Embryonic facial prominence (tissue), 1 donor: ENCODE results near the gene CD37.
"Not testable (repeated sequence)": the region's sequence is repeated elsewhere in the genome, so short reads cannot be mapped to it uniquely, and the experiment has no call there.

Experiments
- DNase-seq: peaks from one replicate; pipeline ENCODE4 v3.0.0-alpha.2; 2016; ENCODE audit errors: extremely low spot score

The CD37 gene

GRCh38 chr19:49347191-49347590, 12.0 kb downstream of the CD37 start:
- DNase-seq: no peak

- DNase-seq: no peak
Measured at GRCh38 chr19:49347835-49348234, 12.6 kb downstream of the CD37 start.

GRCh38 chr19:49348305-49349189, 13.3 kb downstream of the CD37 start:
- DNase-seq: no peak

- no peak for DNase-seq
Measured at GRCh38 chr19:49349567-49349966, 14.4 kb downstream of the CD37 start.

GRCh38 chr19:49355909-49356353, 20.7 kb downstream of the CD37 start:
- no peak for DNase-seq

GRCh38 chr19:49356382-49356781, 21.2 kb downstream of the CD37 start:
- DNase-seq: no peak

GRCh38 chr19:49357186-49357585, 22.0 kb downstream of the CD37 start:
- no peak for DNase-seq

- DNase-seq: no peak
Measured at GRCh38 chr19:49359851-49360820, 24.9 kb downstream of the CD37 start.

GRCh38 chr19:49361438-49362047, 26.3 kb downstream of the CD37 start:
- peak; percentile 86 for DNase-seq

- DNase-seq: peak; percentile 69
Measured at GRCh38 chr19:49362048-49362928, 27.1 kb downstream of the CD37 start, which contains the start of gene TEAD2. TEAD2 (minus strand) TSS chr19:49362416; CDS start chr19:49360075, 2,341 bp downstream.

GRCh38 chr19:49362929-49363267, 27.7 kb downstream of the CD37 start:
- peak; percentile 69 for DNase-seq

- peak; percentile 85 for DNase-seq
Measured at GRCh38 chr19:49363268-49364082, 28.3 kb downstream of the CD37 start, which contains the start of gene DKKL1. DKKL1 (plus strand) TSS chr19:49363877; CDS start chr19:49363999, 122 bp downstream.

- no peak for DNase-seq
Measured at GRCh38 chr19:49364083-49364737, 29.0 kb downstream of the CD37 start.

- DNase-seq: no peak
Measured at GRCh38 chr19:49366110-49366509, 30.9 kb downstream of the CD37 start.

- DNase-seq: no peak
Measured at GRCh38 chr19:49368711-49369358, 33.6 kb downstream of the CD37 start.

- DNase-seq: no peak
Measured at GRCh38 chr19:49371184-49371583, 36.0 kb downstream of the CD37 start.

- DNase-seq: not testable (repeated sequence)
Measured at GRCh38 chr19:49373174-49373573, 38.0 kb downstream of the CD37 start.

- no peak for DNase-seq
Measured at GRCh38 chr19:49374665-49375434, 39.6 kb downstream of the CD37 start.
